Activated naive CD4-positive, alpha-beta T cell treated with anti-CD3 and anti-CD28 coated beads, Interleukin-2, amount 50 U/mL, for 24 hours (primary cell): ENCODE results near the gene SLC25A13.

ENCODE experiments used
- H3K27ac Mint-ChIP-seq: one replicate; pipeline ENCODE4 v1.8.0; 2021; ENCODE audit warnings: mild to moderate bottlenecking, mixed read lengths
- H3K27me3 Mint-ChIP-seq: one replicate; pipeline ENCODE4 v1.8.0; 2021; ENCODE audit warnings: mixed read lengths
- H3K36me3 Mint-ChIP-seq: one replicate; pipeline ENCODE4 v1.8.0; 2021; ENCODE audit warnings: mixed read lengths
- H3K4me1 Mint-ChIP-seq: one replicate; pipeline ENCODE4 v1.8.0; 2021; ENCODE audit warnings: mixed read lengths
- H3K4me3 Mint-ChIP-seq: one replicate; pipeline ENCODE4 v1.8.0; 2021; ENCODE audit warnings: mild to moderate bottlenecking, mixed read lengths
- H3K9me3 Mint-ChIP-seq: one replicate; pipeline ENCODE4 v1.8.0; 2021; ENCODE audit warnings: mixed read lengths

The SLC25A13 gene

GRCh38 chr7:96074871-96075270 is 247.0 kb downstream of the SLC25A13 start:
- Mint-ChIP-seq H3K4me1 (peaks cover 11% of the 10 kb centered on the region), H3K36me3 (no peaks in the 10 kb centered on the region), H3K27ac (no peak overlapping the region), H3K9me3 (no peaks in the 10 kb centered on the region), H3K27me3 (peaks cover 29% of the 10 kb centered on the region), H3K4me3 (no peak overlapping the region)
